ENCODE measurements around the gene LRRC55.

The LRRC55 gene

GRCh38 chr11:57213342-57214097 is 31.8 kb downstream of the LRRC55 start:
- Histone ChIP-seq H3K27me3 (ENCODE audit: insufficient read depth, poor library complexity, severe bottlenecking) (no peaks in the 10 kb centered on the region), H3K36me3 (ENCODE audit: low read depth) (no peaks in the 10 kb centered on the region), H3K4me1 (ENCODE audit: insufficient read depth, poor library complexity, severe bottlenecking) (peaks cover 6% of the 10 kb centered on the region), H3K4me3 (ENCODE audit: severe bottlenecking) (no peak overlapping the region), H3K27ac (ENCODE audit: poor library complexity, severe bottlenecking) (no peak overlapping the region), H3K9me3 (ENCODE audit: severe bottlenecking) (no peaks in the 10 kb centered on the region)
- TF ChIP-seq CTCF (IDR thresholded peaks at IDR 0.05; ENCODE audit: poor library complexity, severe bottlenecking), result no peak
- ATAC-seq (ENCODE audit: low read depth) (no peak), DNase-seq (ENCODE audit: low spot score) (no peak)

DNA sequence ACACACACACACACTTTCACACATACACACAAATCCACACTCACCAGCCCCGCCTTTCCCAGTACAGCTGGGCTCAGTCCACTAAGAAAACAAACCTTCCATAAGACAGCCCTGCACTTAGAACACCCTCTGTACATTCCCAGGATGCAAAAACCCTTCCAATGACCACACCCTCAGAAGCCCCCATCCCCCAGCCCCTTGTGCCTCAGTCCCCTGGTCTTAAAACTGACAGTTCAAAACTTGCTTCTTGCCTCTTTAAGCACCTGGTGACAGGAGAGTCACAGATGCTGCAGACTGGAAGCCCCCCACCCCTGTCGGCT is 32.3 kb downstream of the LRRC55 start:
- Histone ChIP-seq H3K27ac (ENCODE audit: poor library complexity, severe bottlenecking) (no peak overlapping the region), H3K4me1 (ENCODE audit: insufficient read depth, poor library complexity, severe bottlenecking) (peaks cover 6% of the 10 kb centered on the region), H3K9me3 (ENCODE audit: severe bottlenecking) (no peaks in the 10 kb centered on the region), H3K27me3 (ENCODE audit: insufficient read depth, poor library complexity, severe bottlenecking) (no peaks in the 10 kb centered on the region), H3K4me3 (ENCODE audit: severe bottlenecking) (no peak overlapping the region), H3K36me3 (ENCODE audit: low read depth) (no peaks in the 10 kb centered on the region)
- DNase-seq (ENCODE audit: low spot score) (no peak), ATAC-seq (ENCODE audit: low read depth) (no peak; the same call in 2 of the 3 replicates)
- TF ChIP-seq CTCF (IDR thresholded peaks at IDR 0.05; ENCODE audit: poor library complexity, severe bottlenecking), result no peak

DNA sequence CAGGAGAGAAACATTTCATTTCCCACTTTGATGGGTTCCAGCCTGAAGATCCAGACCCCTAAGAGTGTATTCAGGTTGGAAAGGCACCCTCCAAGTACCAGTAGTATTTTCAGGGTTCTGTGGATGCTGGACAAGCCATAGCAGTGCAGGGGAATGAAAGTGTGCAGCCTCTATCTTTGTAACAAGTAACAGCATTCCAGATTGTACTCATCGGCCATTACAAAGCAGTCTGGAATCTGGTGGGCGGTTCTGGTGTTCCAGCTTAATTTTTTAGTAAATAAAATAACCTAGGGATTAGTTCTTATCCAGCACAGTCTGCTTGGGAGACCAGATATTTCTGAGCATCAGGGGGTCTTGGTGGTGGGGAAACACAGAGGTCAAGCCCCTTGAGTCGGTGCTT is 32.7 kb downstream of the LRRC55 start:
- DNase-seq (ENCODE audit: low spot score), result no peak
- H3K4me1 ChIP-seq (ENCODE audit: insufficient read depth, poor library complexity, severe bottlenecking), result peaks cover 6% of the 10 kb centered on the region
- H3K27ac ChIP-seq (ENCODE audit: poor library complexity, severe bottlenecking), result no peak overlapping the region
- peak; percentile 98 for ATAC-seq (ENCODE audit: low read depth)
- no peaks in the 10 kb centered on the region for H3K9me3 ChIP-seq (ENCODE audit: severe bottlenecking)
- H3K4me3 ChIP-seq (ENCODE audit: severe bottlenecking), result no peak overlapping the region
- no peak for TF ChIP-seq CTCF (IDR thresholded peaks at IDR 0.05; ENCODE audit: poor library complexity, severe bottlenecking)
- no peaks in the 10 kb centered on the region for H3K27me3 ChIP-seq (ENCODE audit: insufficient read depth, poor library complexity, severe bottlenecking)
- no peaks in the 10 kb centered on the region for H3K36me3 ChIP-seq (ENCODE audit: low read depth)

DNA sequence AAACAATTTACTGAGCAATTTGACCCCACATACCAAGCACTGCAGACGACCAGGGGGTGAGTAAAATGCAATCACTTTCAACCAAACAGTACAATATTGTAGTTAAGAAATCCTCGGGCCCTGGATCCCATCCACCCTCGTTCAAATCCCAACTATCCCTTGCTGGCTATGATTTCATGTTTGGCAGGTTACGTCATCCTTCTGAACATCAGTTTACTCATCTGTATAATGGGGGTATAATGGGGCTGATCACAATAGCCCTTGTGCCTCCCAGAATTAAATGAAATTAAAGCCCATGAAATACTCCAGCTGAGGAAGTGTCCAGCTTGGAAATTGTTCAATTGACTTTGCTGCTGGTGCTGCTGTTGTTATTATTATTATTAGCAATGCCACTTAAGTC is 34.7 kb downstream of the LRRC55 start:
- Histone ChIP-seq H3K4me1 (ENCODE audit: insufficient read depth, poor library complexity, severe bottlenecking) (peaks cover 6% of the 10 kb centered on the region), H3K36me3 (ENCODE audit: low read depth) (no peaks in the 10 kb centered on the region), H3K27me3 (ENCODE audit: insufficient read depth, poor library complexity, severe bottlenecking) (no peaks in the 10 kb centered on the region), H3K9me3 (ENCODE audit: severe bottlenecking) (no peaks in the 10 kb centered on the region), H3K4me3 (ENCODE audit: severe bottlenecking) (no peak overlapping the region), H3K27ac (ENCODE audit: poor library complexity, severe bottlenecking) (no peak overlapping the region)
- no peak for DNase-seq (ENCODE audit: low spot score)
- no peak for TF ChIP-seq CTCF (IDR thresholded peaks at IDR 0.05; ENCODE audit: poor library complexity, severe bottlenecking)
- ATAC-seq (ENCODE audit: low read depth), result no peak

- no peaks in the 10 kb centered on the region for H3K27me3 ChIP-seq (ENCODE audit: insufficient read depth, poor library complexity, severe bottlenecking)
- no peak overlapping the region for H3K27ac ChIP-seq (ENCODE audit: poor library complexity, severe bottlenecking)
- TF ChIP-seq CTCF (IDR thresholded peaks at IDR 0.05; ENCODE audit: poor library complexity, severe bottlenecking), result no peak
- H3K36me3 ChIP-seq (ENCODE audit: low read depth), result no peaks in the 10 kb centered on the region
- ATAC-seq (ENCODE audit: low read depth), result no peak
- DNase-seq (ENCODE audit: low spot score), result no peak
- H3K4me1 ChIP-seq (ENCODE audit: insufficient read depth, poor library complexity, severe bottlenecking), result peaks cover 6% of the 10 kb centered on the region
- no peaks in the 10 kb centered on the region for H3K9me3 ChIP-seq (ENCODE audit: severe bottlenecking)
- no peak overlapping the region for H3K4me3 ChIP-seq (ENCODE audit: severe bottlenecking)
Measured at GRCh38 chr11:57217053-57217452, 35.3 kb downstream of the LRRC55 start.
